ENCODE data around the gene FFAR3.
"Not testable (repeated sequence)": the region's sequence is repeated elsewhere in the genome, so short reads cannot be mapped to it uniquely, and the experiment has no call there.

The FFAR3 gene

DNA sequence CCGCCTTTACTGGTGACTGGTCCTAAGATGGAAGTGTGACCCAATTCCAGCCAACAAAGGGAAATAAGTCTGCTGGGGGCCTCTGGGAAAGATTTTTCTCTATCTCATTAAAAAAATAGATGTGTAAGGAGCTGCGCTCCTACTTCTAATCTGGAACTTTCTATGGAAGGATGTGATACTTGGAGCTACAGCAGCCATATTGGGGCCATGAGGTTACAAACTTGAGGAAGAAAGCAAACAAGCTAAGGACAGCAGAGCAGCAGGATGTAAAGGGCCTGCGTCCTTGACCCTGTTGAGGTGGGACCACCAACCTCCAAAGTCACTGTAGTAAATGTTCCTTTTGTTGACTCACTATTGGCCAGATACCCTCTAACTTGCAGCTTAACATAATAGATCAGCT, 20.1 kb downstream of the FFAR3 start:
- no peak for DNase-seq

DNA sequence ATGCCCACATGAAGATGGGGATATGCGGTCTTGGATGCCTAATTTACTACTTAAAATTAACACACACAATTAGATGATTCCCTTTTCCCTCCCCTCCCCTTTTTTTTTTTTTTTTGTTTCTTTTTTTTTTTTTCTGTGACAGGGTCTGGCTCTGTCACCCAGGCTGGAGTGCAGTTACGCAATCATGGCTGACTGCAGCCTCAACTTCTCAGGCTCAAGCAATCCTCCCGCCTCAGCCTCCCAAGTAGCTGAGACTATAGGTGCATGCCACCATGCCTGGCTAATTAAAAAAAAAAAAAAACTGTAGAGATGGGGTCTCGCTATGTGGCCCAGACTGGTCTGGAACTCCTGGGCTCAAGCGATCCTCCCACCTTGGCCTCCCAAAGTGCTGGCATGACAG, 21.3 kb downstream of the FFAR3 start:
- not testable (repeated sequence) for DNase-seq

DNA sequence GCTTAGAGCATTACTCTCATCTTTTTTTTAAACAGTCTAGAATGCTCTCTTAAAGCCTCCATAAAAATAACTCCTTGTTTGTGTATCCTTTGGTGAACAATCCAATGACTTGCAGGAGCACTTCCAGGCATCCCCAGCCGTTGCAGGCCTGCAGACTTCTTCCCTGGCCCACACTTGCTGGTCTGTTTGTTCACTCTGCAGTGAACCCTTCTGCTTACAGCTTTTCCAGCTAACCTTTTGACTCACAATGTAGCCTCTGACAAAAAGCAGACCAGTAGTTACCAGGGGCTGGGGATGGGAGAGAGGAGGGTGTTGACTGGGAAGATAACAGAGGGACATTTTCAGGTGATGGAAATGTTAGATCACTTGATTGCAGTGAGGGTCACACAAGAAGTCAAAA, 21.7 kb downstream of the FFAR3 start:
- no peak for DNase-seq

DNA sequence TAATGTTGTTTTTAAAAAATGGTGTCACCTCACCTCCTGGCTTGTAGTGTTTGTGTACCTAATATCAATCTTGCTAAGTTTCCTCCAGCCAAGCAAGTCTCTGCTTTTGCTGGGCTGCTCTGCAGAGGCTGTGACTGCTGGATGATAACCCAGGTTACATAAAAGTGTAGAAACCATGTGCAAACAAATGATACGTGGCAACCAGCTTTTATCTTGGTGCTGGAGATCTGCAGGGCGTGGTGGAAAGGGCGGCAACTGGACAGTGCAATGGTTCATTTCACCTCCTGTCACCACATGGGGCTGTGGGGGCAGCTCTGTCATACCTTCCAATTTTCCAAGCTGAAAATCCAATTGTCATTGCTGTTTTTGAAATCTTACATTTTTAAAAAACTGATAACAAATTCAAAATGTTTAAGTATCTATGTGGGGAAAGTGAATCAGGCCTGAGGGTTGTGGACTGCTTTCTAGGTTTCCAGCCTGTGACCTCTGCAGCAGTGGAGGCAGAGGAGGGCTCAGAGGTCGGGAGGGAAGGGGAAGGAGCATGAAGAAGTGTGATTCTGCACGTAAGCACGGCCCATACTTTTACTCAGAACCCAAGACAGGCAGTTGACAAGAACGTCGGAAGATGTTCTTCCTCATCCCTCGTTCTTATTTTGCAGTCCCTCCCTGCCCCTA, 22.3 kb downstream of the FFAR3 start:
- no peak for DNase-seq

DNA sequence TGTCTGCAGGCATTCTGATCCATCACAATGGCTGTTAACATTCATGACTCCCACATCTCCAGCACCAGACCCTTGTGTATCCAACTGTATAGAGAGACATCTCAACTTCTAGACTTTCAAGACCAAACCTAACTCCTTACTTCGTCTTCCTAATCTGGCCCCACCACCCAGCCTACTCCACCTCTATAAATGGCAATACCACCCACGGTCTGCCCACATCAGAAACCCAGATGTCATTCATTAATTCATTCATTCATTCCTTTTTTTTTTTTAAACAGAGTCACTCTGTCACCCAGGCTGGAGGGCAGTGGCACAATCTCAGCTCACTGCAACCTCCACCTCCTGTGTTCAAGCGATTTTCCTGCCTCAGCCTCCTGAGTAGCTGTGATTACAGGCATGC, 23.1 kb downstream of the FFAR3 start:
- DNase-seq, result no peak

DNA sequence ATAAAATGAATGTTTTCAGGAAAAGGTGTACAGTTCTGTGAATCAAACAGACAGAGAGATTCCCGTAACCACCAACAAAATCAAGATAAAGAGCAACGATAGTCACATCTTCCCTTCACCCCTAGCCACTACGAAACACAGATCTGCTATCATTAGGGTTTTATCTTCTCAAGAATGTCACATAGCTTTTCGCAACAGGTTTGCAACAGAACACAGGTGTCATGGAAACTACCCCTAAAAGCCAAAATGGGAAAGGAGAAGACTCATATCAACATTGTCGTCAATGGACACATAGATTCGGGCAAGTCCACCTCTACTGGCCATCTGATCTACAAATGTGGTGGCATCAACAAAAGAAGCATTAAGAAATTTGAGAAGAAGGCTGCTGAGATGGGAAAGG, 23.7 kb downstream of the FFAR3 start:
- DNase-seq, result no peak

DNA sequence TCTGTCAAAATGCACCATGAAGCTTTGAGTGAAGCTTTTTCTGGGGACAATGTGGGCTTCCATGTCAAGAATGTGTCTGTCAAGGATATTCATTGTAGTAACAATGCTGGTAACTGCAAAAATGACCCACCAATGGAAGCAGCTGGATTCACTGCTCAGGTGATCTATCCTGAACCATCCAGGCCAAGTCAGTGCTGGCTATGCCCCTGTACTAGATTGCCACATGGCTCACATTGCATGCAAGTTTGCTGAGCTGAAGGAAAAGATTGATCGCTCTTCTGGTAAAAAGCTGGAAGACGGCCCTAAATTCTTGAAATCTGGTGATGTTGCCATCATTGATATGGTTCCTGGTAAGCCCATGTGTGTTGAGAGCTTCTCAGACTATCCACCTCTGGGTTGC, 25.3 kb downstream of the FFAR3 start:
- no peak for DNase-seq

DNA sequence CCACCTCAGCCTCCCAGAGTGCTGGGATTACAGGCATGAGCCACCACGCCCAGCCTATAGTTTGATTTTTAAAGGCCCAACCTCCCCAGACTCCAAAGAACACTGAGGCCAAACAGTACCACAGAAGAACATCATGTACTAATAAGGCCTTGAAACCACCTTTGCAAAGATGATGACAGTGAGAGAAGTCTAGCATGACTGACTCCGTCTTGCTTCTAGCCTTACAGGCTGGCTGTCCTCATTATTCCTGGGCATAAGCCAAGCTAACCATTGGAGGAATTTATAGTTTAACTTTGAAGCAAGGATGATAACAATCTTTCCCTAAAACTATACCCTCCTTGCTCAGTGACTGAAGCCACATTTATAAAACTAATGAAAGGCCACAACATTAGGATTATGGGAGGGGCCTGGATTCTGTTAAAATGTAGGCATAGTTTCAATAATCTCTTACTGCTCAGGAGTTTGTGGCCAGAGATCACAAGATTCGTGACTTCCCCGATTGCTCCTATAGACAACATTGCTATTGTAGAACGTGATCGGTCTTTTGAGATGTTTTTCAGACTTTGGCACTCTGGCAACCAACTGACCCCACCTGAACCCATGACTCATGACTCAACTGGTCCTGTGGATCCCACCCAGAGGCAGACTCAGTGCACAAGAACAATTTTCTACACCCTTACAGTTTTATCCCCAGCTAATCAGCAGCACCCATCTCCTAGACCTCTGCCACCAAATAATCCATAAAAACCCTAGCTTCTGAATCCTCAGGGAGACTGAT, 30.2 kb downstream of the FFAR3 start:
- no peak for DNase-seq

DNA sequence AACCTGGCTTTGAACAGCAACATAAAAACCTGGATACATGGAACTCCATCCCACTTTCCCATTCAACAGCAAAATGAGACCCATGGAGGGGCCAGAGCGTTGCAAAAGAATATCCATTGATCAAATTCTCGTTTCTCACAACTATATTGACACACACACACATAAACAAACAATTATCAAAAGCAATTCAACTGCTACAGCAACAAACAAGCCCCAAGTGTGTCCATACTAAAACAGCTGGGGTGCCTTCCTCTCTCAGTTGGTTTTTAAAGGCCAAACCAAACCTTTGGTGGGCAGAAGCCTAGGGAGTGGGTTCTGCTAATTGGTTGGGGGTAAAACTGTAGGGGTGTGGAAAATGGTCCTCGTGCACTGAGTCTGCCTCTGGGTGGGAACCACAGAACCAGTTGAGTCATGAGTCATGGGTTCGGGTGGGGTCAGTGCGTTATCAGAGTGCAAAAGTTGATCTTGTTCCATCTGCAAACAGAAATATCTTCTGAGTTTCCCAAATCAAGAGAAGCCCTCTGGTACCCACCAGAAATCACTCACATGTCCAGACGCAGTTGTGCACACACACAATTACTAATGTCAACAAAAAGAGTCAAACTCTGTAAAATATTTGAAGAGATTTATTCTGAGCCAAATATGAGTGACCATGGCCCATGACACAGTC, 31.1 kb downstream of the FFAR3 start:
- DNase-seq, result no peak

DNA sequence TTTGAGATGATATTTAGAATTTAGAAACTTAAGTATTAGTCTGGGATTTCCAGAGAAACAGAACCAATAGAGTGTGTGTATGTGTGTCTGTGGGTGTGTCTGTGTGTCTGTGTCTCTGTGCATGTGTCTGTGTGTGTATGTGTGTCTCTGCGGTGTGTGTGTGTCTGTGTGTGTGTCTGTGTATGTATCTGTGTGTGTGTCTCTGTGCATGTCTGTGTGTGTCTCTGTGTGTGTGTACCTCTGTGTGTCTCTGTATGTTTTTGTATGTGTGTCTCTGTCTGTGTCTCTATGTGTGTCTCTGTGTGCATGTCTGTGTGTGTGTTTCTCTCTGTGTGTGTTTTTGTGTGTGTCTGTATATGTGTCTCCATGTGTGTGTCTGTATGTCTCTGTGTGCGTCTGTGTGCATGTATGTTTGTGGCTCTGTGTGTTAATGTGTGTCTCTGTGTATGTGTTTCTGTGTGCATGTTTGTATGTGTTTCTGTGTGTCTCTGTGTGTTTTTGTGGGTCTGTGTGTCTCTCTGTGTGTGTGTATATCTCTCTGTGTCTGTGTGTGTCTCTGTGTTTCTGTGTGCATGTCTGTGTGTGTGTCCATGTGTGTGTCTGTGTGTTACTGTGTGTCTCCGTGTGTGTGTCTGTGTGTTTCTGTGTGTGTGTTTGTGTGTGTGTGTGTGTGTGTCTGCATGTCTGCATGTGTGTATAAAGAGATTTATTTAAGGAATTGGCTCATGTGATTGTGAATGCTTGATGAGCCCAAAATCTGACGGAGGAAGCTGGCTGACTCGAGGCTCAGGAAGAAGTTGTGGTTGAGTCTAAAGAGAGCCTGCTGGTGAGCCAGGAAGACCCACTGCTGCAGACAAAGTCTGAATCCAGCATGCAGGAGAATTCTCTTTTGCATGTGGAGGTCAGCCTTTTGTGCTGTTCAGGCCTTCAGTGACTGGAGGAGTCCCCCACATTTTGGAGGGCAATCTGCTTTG, 34.8 kb downstream of the FFAR3 start:
- DNase-seq, result no peak

DNA sequence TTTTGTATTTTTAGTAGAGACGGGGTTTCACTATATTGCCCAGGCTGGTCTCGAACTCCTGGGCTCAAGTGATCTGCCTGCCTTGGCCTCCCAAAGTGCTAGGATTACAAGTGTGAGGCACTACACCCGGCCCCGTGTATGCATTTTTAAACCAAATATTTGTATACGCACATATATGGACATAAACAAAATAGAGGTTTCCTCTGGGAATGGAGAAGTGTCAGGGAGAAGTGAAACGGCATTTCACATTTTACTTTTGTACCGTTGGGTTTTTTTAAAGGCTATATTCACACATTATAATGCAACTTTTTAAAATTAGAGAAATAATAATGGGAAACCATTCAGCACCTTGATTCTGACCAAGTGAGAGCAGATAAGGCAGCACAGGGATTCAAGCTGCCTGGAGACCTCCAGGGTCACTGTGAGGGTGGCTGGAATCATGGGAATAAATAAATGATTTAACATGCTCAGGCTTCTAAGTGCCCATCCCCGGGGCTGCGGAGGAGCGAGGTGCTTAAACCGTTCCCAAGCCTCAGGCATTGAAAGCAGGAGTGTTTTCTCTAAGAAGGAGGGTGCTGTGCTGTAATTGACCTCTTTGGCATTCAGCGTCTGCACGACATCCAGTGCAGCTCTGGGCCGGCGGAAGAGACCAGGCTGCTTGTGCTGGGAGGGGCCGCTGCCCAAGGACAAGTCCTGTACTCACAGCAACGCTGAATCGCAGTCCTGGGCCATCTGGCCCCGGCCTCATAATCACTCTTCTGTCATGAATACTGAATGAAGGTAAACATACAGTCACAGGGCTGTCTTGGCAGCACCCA, 37.3 kb downstream of the FFAR3 start:
- DNase-seq, result no peak

DNA sequence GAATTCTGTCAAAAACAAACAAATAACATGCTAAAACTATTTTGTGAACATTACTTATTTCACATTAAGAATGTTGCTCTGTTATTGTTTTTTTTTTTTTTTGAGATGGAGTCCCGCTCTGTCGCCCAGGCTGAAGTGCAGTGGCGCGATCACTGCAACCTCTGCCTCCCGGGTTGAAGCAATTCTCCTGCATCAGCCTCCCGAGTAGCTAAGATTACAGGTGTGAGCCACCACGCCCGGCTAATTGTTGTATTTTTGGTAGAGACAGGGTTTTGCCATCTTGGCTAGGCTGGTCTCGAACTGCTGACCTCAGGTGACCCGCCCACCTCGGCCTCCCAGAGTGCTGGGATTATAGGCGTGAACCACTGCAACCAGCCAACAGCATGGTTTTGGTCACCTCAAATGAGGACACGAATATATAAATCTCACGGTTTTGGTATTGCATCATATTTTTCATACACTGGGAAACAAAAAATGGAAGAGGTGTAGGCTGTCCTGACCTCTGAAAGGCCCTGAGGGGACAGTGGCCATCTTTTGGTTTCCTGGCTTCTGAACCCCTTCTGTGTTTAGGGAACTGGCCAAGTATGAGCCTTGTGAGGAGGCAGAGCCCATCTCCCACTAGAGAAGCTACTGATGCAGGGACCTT, 38.1 kb downstream of the FFAR3 start:
- no peak for DNase-seq

DNA sequence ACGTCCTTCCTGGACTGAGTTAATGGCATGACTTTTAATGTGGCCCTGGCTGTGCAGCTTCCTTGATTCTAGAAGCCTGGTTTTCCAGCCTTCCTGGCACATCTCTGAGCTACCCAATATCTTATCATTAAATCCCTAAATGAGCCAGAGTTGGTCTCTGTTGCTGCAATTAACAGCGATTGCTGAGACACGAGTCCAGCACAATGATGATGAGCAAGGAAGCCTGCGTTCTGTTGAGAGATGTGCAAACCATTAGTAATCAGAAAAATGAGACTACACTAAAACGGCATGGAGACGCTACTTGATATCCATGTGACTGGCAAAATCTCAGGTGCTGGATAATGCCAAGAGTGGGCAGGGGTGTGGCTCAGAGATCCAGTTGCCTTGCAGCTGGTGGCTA, 38.8 kb downstream of the FFAR3 start:
- no peak for DNase-seq

DNA sequence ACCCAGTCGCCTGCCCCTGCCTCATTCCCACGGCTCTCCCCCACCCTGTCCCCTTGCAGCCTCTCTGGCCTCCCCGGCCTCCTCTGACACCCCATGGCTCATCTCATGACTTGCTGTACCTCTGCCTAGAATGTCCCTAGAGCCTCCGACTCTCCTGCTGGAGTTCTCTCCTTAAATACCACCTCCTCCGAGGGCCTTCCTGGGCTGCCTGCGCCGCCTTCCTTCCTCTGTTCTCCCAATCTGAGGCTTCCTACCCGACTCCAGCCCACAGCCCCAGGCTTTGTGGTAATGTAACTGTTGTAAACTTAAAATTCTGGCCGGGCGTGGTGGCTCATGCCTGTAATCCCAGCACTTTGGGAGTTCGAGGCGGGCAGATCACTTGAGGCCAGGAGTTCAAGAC, 40.3 kb downstream of the FFAR3 start:
- no peak for DNase-seq

DNA sequence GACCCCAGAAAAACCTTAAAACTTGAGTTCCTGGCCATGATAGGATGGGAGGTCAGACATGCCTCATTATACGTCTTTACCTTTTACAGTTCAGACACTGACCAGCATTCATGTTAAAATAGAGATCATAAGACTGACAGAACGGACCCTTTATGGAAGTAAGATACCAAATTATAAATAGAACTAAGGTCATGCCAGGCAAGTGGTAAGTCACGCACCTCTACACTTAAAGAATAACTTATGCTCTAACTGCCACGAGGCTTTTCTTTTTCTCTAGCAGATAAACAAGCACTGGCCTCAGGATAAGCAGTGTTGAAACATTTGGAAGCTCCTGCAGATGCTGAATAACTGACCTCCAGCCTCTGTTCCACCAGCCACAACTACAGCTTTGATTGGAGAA, 41.0 kb downstream of the FFAR3 start:
- DNase-seq, result no peak

DNA sequence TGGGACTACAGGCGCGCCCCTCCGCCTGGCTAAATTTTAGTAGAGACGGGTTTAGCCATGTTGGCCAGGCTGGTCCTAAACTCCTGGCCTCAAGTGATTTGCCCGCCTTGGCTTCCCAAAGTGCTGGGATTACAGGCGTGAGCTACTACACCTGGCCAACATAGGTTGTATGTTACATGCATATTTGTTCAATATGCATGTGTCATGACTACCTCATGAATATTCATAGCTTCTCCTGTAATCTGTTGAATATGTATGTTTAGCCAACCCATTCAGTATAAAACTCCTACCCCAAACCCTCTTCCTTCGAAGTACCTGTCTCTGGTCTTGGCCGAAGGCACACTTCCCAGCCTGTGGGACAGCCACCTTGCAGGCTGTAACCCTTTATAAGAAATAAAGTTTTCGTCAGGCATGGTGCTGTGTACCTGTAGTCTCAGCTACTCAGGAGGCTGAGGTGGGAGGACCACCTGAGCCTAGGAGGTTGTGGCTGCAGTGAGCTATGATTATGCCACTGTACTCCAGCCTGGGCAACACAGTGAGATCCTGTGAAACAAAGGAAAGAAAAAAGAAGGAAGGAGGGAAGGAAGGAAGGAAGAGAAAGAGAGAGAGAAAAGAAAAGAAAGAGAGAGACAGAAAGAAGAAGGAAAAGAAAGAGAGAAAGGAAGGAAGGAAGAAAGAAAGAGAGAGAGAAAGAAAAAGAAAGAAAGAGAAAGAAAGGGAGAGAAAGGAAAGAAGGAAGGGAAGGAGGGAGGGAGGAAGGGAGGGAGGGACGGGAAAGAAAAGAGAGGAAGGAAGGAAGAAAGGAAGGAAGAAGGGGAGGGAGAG, 41.9 kb downstream of the FFAR3 start:
- DNase-seq, result no peak

DNA sequence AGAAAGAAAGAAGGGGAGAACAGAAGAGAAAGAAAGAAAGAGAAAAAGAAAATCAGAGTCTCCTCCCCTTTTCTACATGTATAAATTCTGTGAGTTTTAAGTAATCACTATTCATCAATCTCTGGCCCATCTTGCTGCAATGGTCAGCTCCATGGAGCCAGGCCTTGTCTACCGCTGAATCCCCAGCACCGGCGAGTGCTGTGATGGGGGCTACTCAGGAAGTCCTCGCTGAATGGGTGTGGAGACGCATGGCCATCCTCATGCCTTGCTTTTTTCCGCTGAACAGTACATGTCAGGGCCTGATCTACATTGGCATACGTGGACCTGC, 42.5 kb downstream of the FFAR3 start:
- no peak for DNase-seq

DNA sequence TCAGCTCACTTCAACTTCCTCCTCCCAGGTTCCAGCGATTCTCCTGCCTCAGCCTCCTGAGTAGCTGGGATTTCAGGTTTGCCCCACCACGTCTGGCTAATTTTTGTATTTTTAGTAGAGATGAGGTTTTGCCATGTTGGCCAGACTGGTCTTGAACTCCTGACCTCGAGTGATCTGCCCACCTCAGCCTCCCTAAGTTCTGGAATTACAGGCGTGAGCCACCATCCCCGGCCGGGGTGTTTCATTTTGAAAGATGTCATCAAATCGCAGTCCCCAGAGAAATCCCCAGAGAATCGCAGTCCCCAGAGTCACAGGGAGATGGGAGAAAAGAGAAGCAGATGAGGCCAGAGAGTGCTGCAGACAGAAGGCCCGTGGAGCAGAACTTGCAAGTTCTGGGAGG, 43.2 kb downstream of the FFAR3 start:
- DNase-seq, result not testable (repeated sequence)

DNA sequence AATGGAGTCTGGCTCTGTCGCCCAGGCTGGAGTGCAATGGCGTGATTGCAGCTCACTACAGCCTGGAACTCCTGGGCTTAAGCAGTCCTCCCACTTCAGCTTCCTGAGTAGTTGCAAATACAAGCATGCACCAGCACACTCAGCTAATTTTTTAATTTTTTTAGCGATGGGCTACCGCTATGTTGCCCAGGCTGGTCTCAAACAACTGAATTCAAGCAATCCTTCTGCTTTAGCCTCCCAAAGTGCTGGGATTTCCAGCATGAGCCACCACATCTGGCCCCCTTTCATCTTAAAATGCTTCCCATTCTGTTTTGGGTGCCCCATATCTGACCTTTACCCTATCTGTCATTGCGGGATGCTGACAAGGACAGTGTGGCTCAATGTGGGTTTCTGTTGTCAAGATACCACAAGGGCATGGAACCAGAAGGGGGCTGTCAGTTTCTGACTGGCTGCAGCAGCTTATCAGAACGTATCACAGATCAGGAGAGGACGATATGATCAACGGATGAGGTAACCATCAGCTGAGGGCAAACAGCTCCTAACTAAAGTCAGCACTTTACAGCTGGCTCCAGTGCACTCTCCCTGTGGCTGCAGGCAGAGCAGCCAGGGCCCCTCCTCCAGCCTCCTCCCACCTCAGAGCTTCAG, 45.0 kb downstream of the FFAR3 start:
- no peak for DNase-seq
